Calu3 (cell line): ENCODE data around the gene DDX60. TPM values are rescaled to one million over a fixed set of nuclear protein-coding genes. Genes with fewer than 3 reads are reported as not detected.

Source experiments
- BruUV-seq: library from RNA; stranded (reverse); fragments of 400-500 nt; replicated peaks from 2 replicates; lab custom pipeline; 2021; lab: Mats Ljungman, UMichigan
- CTCF ChIA-PET: fragments of 300-600 bp; sonication (Branson Sonifier 250); formaldehyde crosslinking; loops from one replicate; lab custom pipeline; 2022; ENCODE audit warnings: antibody characterized with exemption; lab: Charles Lee
- DNase-seq: peaks from one replicate; pipeline ENCODE4 v3.0.0; 2022
- H3K27ac Mint-ChIP-seq: one replicate; pipeline ENCODE4 v1.8.0; 2022; ENCODE audit warnings: mixed read lengths; ENCODE audit not compliant: unreplicated experiment
- H3K27me3 Mint-ChIP-seq: one replicate; pipeline ENCODE4 v1.8.0; 2022; ENCODE audit warnings: mixed read lengths; ENCODE audit not compliant: unreplicated experiment
- H3K36me3 Mint-ChIP-seq: one replicate; pipeline ENCODE4 v1.8.0; 2022; ENCODE audit warnings: mild to moderate bottlenecking, moderate library complexity, mixed read lengths; ENCODE audit not compliant: insufficient read depth, unreplicated experiment
- H3K4me1 Mint-ChIP-seq: one replicate; pipeline ENCODE4 v1.8.0; 2022; ENCODE audit warnings: mild to moderate bottlenecking, low read depth, mixed read lengths; ENCODE audit not compliant: unreplicated experiment
- H3K4me3 Mint-ChIP-seq: one replicate; pipeline ENCODE4 v1.8.0; 2022; ENCODE audit warnings: mild to moderate bottlenecking, low read depth, moderate library complexity, mixed read lengths; ENCODE audit not compliant: unreplicated experiment
- H3K9me3 Mint-ChIP-seq: one replicate; pipeline ENCODE4 v1.8.0; 2022; ENCODE audit warnings: low read depth, mixed read lengths; ENCODE audit not compliant: unreplicated experiment
- CTCF ChIP-seq: fragments of 200-600 bp; IDR thresholded peaks from one replicate; pipeline ENCODE4 v1.8.0; 2022; ENCODE audit warnings: antibody characterized with exemption; ENCODE audit not compliant: unreplicated experiment
- intact Hi-C: fragments of 100-400 bp; cut with micrococcal nuclease; formaldehyde crosslinking; loops from one replicate; pipeline ENCODE4 v1.10.0; 2022; ENCODE audit not compliant: unreplicated experiment
- total RNA-seq: library from RNA; stranded (reverse); gene quantifications from 2 replicates; pipeline ENCODE4 v1.2.3, GENCODE V29; 2022

The DDX60 gene
- total RNA-seq, 1 experiment from 2014 or later = 66.5 TPM

- no peak for DNase-seq
- CTCF ChIA-PET = no interaction called here
- no peaks in the 10 kb centered on the region for H3K9me3 Mint-ChIP-seq
- no TSS peak for BruUV-seq
- H3K36me3 Mint-ChIP-seq = no peaks in the 10 kb centered on the region
- no peaks in the 10 kb centered on the region for H3K4me1 Mint-ChIP-seq
- no peaks in the 10 kb centered on the region for H3K27me3 Mint-ChIP-seq
- intact Hi-C loops = no loop called here
- no peak overlapping the region for H3K27ac Mint-ChIP-seq
- no peak for TF ChIP-seq CTCF
- no peak overlapping the region for H3K4me3 Mint-ChIP-seq
These were observed 60.8 kb downstream of the DDX60 start for GRCh38 chr4:168257768-168258167.

GRCh38 chr4:168248176-168248710 is 70.3 kb downstream of the DDX60 start:
- no peaks in the 10 kb centered on the region for H3K27me3 Mint-ChIP-seq
- H3K4me1 Mint-ChIP-seq = no peaks in the 10 kb centered on the region
- H3K36me3 Mint-ChIP-seq = no peaks in the 10 kb centered on the region
- no peak overlapping the region for H3K27ac Mint-ChIP-seq
- no TSS peak for BruUV-seq
- DNase-seq = no peak
- CTCF ChIA-PET = interaction anchor here (0.6 kb wide), 1 partner anchor 668 kb away, joined by 3 read pairs; no protein-coding TSS in a partner anchor
- peaks cover 3% of the 10 kb centered on the region for H3K9me3 Mint-ChIP-seq
- TF ChIP-seq CTCF = no peak
- intact Hi-C loops = no loop called here
- H3K4me3 Mint-ChIP-seq = no peak overlapping the region

- Mint-ChIP-seq H3K27ac (no peak overlapping the region), H3K4me3 (no peak overlapping the region), H3K4me1 (no peaks in the 10 kb centered on the region), H3K27me3 (no peaks in the 10 kb centered on the region), H3K36me3 (no peaks in the 10 kb centered on the region), H3K9me3 (peaks cover 5% of the 10 kb centered on the region)
- DNase-seq = no peak
- CTCF ChIA-PET = no interaction called here
- intact Hi-C loops = no loop called here
- TF ChIP-seq CTCF = no peak
- BruUV-seq = no TSS peak
These were observed 70.9 kb downstream of the DDX60 start for GRCh38 chr4:168247603-168248002.

GRCh38 chr4:168241953-168242352 is 76.6 kb downstream of the DDX60 start:
- no TSS peak for BruUV-seq
- DNase-seq = no peak
- no peaks in the 10 kb centered on the region for H3K4me1 Mint-ChIP-seq
- H3K27ac Mint-ChIP-seq = no peak overlapping the region
- CTCF ChIA-PET = interaction anchor here (0.6 kb wide), 1 partner anchor 48 kb away, joined by 4 read pairs; no protein-coding TSS in a partner anchor
- no peaks in the 10 kb centered on the region for H3K36me3 Mint-ChIP-seq
- intact Hi-C loops = no loop called here
- TF ChIP-seq CTCF = no peak
- H3K9me3 Mint-ChIP-seq = peaks cover 9% of the 10 kb centered on the region
- no peaks in the 10 kb centered on the region for H3K27me3 Mint-ChIP-seq
- H3K4me3 Mint-ChIP-seq = no peak overlapping the region
